K562 (cell line): Measurements from ENCODE around the gene TALDO1.

ENCODE experiments used
- ATF7 ChIP-seq: fragments of 450-650 bp; IDR thresholded peaks from 2 replicates; pipeline ENCODE4 v1.7.1; 2014; ENCODE audit warnings: mild to moderate bottlenecking, moderate library complexity
- CTCF ChIP-seq, 3 experiments: IDR thresholded peaks in 2 of 3; conservative IDR thresholded peaks in 1 of 3; 2 replicates each; pipeline ENCODE4 v1.5.1; 2011 to 2012; ENCODE audit warnings: low read length in 3 of 3, mild to moderate bottlenecking in 3 of 3, control low read depth in 2 of 3, improper control_type of control experiment in 1 of 3, inconsistent platforms in 1 of 3, low read depth in 1 of 3, mixed read lengths in 1 of 3, moderate library complexity in 1 of 3; ENCODE audit not compliant: insufficient read depth in 2 of 3
- EHMT2 ChIP-seq: fragments of 450-650 bp; IDR thresholded peaks from 2 replicates; pipeline ENCODE4 v1.6.1; 2018; ENCODE audit warnings: antibody characterized with exemption
- ELK1 ChIP-seq: sonication (generic); formaldehyde crosslinking; IDR thresholded peaks from 2 replicates; pipeline ENCODE4 v1.8.1; 2022; ENCODE audit warnings: missing genetic modification reagents
- HNRNPL ChIP-seq: fragments of 200-400 bp; formaldehyde crosslinking; IDR thresholded peaks from 2 replicates; pipeline ENCODE4 v1.6.1; 2017; ENCODE audit warnings: low read depth, mild to moderate bottlenecking, low read length
- ILK ChIP-seq: fragments of 450-650 bp; IDR thresholded peaks from 2 replicates; pipeline ENCODE4 v1.6.1; 2016; ENCODE audit warnings: missing genetic modification characterization, low read depth, mild to moderate bottlenecking, missing compliant biosample characterization, moderate library complexity, borderline replicate concordance
- MYC ChIP-seq, 2 experiments: fragments of 250-450 bp in 1 of 2; sonication (Bioruptor Pico) in 1 of 2; IDR thresholded peaks; 2 replicates each; pipeline versions ENCODE4 v1.5.1 to v1.6.1; 2012 to 2021; ENCODE audit warnings: low read depth in 2 of 2, borderline replicate concordance in 1 of 2, improper control_type of control experiment in 1 of 2, low read length in 1 of 2, mild to moderate bottlenecking in 1 of 2, moderate library complexity in 1 of 2
- NFYB ChIP-seq: IDR thresholded peaks from 2 replicates; pipeline ENCODE4 v1.6.1; 2011; ENCODE audit warnings: mild to moderate bottlenecking, moderate library complexity; ENCODE audit not compliant: insufficient read length; ENCODE audit errors: extremely low read depth
- RHOXF2B ChIP-seq: fragments of 250-450 bp; sonication (Bioruptor Pico); conservative IDR thresholded peaks from 2 replicates; pipeline ENCODE4 v1.5.1; 2021
- SAP30 ChIP-seq: fragments of 200-600 bp; sonication (generic); IDR thresholded peaks from 2 replicates; pipeline ENCODE4 v1.6.1; 2012; ENCODE audit warnings: borderline replicate concordance, low read depth, mild to moderate bottlenecking, moderate library complexity, low read length, control low read depth, inconsistent platforms; ENCODE audit not compliant: insufficient read depth, poor library complexity, severe bottlenecking
- SIN3A ChIP-seq, 2 experiments: fragments of 150-350 bp in 1 of 2; IDR thresholded peaks; 2 replicates each; pipeline ENCODE4 v1.6.1; 2011 to 2016; ENCODE audit warnings: borderline replicate concordance in 2 of 2, low read depth in 2 of 2, low read length in 2 of 2, mild to moderate bottlenecking in 2 of 2, moderate library complexity in 2 of 2; ENCODE audit not compliant: control insufficient read depth in 1 of 2
- SRF ChIP-seq, 2 experiments: fragments of 250-450, 450-650 bp in 1 of 2; sonication (Bioruptor Pico) in 1 of 2; sonication (generic) in 1 of 2; formaldehyde crosslinking; IDR thresholded peaks; 2 replicates each; pipeline versions ENCODE4 v1.5.0 to v1.5.1; 2020 to 2022; ENCODE audit warnings: mild to moderate bottlenecking in 1 of 2, missing genetic modification reagents in 1 of 2
- ZNF324 ChIP-seq: fragments of 250-450 bp; sonication (Bioruptor Pico); IDR thresholded peaks from 2 replicates; pipeline ENCODE4 v1.4.0; 2020; ENCODE audit warnings: mild to moderate bottlenecking
- ZNF778 ChIP-seq: fragments of 450-650 bp; formaldehyde crosslinking; IDR thresholded peaks from 2 replicates; pipeline ENCODE4 v1.4.0; 2020; ENCODE audit warnings: mild to moderate bottlenecking, moderate library complexity

GRCh38 chr11:720642-721246, 26.5 kb upstream of the TALDO1 start:
- TF ChIP-seq ATF7 (no peak), ZNF324 (CRISPR knock-in tag) (no peak), SRF (CRISPR knock-in tag; IDR thresholded peaks at IDR 0.05) (no peak), CTCF (IDR thresholded peaks at IDR 0.05 in 2 of 3, conservative IDR thresholded peaks at IDR 0.05 in 1 of 3; ENCODE audit: insufficient read depth in 2 of 3, low read depth in 1 of 3, low read length in 3 of 3) (no peak), MYC (IDR thresholded peaks at IDR 0.05; ENCODE audit: low read depth, low read length) (no peak), MYC (CRISPR knock-in tag; IDR thresholded peaks at IDR 0.05; ENCODE audit: borderline replicate concordance, low read depth) (no peak), NFYB (no peak), EHMT2 (no peak), SAP30 (no peak), ELK1 (CRISPR knock-in tag) (no peak), ZNF778 (CRISPR knock-in tag) (no peak), ILK (tag) (no peak), RHOXF2B (no peak), SIN3A (IDR thresholded peaks at IDR 0.05; ENCODE audit: borderline replicate concordance in 2 of 2, control insufficient read depth in 1 of 2, low read depth in 2 of 2, low read length in 2 of 2) (no peak), HNRNPL (no peak)
